HG03457 (cell line): ENCODE results near the gene ELMO1.

Source experiments
- ATAC-seq: cut with Tn5 transposase; IDR thresholded peaks from one replicate; pipeline ENCODE4 v1.9.1; 2021; ENCODE audit warnings: moderate number of reproducible peaks; ENCODE audit not compliant: unreplicated experiment

The ELMO1 gene

GRCh38 chr7:37320140-37320847, 128.4 kb downstream of the ELMO1 start:
- ATAC-seq = no peak

DNA sequence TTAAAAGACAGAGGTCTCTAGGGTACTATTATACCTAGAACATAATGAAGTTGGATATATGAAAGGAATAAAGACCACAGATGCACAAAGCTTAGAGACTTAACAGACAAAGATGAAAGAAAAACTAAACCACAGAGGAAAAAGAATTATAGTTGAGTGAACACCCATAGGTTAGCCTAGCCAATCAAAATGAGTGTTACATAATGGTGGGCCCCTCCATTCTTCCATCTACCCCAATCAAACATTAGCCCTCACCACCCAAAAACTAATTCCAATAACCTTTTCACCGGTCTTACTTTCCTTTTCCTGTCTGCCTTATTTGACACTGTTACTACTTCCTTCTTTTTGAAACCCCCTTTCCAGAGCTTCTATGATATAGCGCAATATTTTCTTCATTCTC, 130.1 kb downstream of the ELMO1 start:
- ATAC-seq = no peak

- ATAC-seq = no peak
Observed at GRCh38 chr7:37315772-37316715, 132.6 kb downstream of the ELMO1 start.

- no peak for ATAC-seq
Observed at GRCh38 chr7:37312608-37313007, 136.1 kb downstream of the ELMO1 start.

- ATAC-seq = no peak
Observed at GRCh38 chr7:37311355-37311754, 137.3 kb downstream of the ELMO1 start.

GRCh38 chr7:37310327-37311080, 138.2 kb downstream of the ELMO1 start:
- no peak for ATAC-seq

DNA sequence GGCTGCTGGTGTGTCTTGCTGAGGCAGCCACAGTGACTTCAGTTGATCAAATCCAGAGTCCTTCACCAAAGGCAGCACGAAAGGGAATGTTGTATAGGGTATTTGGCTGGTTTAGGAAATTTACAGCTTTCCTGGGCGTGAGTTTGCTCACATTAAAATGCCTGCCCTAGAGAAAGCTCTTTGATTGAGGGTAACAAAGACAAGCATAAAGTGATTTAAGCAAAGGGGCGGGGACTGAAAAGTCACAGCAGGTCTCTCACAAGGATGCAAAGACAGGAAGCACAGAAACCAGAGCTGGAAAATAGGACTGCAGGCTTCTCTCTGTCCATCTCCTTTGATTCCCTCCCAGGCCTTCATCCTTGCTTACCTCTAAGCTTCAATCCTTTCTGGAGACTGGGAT, 139.2 kb downstream of the ELMO1 start:
- ATAC-seq = no peak

GRCh38 chr7:37304921-37305320, 143.7 kb downstream of the ELMO1 start:
- no peak for ATAC-seq

DNA sequence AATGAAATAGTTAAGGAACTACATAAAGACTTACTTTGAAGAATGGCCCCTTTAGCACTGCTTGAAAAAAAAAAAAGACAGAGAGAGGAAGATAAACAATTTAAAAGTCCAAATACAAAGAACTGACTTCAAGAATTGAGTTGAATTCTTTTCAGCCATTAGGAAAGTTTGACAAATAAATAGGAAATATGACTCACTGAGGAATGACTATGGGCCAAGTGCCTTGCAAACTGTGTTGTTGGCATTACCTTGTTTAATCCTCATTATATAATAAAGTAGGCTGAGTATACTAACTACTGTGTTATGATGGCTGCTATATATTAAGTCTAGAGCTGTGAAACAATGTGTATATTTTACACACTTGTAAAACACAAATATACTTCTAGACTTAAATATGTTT, 151.1 kb downstream of the ELMO1 start:
- ATAC-seq = no peak

DNA sequence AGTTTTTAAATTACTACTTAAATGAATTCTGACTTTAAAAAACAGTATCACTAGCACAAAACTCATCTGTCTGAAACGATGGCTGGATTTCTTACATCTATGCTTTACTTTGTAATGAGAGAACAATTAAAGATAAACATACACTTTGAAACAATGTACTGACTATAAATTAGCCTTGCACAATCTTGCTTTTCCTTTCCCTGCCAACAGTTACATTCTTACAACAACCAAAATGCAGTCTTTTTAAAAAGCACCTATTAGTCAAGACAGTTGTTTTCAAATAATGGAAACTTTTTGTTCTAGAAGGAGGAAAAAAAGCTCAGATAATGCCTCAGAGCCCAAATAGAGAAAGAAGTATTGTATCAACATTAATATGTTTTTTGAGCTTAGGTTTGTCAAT, 153.3 kb downstream of the ELMO1 start:
- no peak for ATAC-seq

GRCh38 chr7:37290731-37291130, 157.9 kb downstream of the ELMO1 start:
- ATAC-seq = no peak

GRCh38 chr7:37289781-37290180, 158.9 kb downstream of the ELMO1 start:
- no peak for ATAC-seq

DNA sequence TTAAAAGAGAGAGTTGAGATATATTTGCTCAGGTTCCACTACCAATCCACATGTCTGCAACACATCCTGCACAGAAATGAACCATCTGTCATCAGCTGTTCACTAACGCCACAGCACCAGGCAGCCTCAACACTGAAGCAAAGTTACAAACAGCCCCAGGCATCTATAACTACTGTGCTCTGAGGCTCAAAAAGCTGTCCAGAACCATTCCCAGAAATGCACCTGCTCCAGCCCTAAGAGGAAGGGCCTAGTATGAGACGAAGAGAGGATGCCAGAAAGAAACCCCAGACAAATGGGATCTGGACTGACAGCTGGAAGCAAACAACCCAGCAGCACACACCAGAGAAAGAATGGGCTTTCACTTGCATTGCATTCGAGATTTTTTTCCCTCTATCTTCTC, 159.3 kb downstream of the ELMO1 start:
- ATAC-seq = no peak

DNA sequence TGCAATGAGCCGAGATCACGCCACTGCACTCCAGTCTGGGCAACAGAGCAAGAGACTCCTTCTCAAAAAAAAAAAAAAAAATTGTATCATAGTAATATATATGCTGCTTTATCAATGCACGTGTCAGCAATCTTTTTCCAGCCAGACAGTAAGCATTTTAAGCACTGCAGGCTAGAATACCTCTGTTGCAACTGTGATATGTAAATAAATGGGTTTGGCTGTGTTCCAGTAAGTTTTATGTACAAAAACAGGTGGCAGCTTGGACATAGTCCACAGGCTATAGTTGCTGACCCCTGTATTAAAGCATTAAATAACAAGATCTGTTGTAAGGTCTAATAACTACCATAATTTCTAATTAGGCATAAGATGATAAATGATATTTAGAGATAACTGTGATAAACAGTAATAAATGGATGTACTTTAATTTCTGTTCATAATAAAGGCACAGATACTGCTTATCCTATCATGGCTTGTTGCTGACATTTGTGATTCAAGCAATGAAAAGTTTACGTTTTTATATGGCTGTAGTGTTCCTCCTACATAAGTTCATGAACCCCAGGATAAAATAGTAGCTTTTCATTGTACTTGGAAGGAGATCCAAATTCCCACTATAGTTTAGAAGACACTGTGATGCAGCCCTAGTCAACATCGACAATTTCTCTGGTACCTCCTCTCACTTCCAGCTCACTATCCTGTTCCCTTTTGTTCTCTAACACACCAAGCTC, 161.4 kb downstream of the ELMO1 start:
- ATAC-seq = no peak

- no peak for ATAC-seq
Observed at GRCh38 chr7:37286454-37286832, 162.2 kb downstream of the ELMO1 start.

GRCh38 chr7:37285706-37286453, 162.8 kb downstream of the ELMO1 start:
- ATAC-seq = no peak

- ATAC-seq = no peak
Observed at GRCh38 chr7:37284805-37285231, 163.8 kb downstream of the ELMO1 start.

DNA sequence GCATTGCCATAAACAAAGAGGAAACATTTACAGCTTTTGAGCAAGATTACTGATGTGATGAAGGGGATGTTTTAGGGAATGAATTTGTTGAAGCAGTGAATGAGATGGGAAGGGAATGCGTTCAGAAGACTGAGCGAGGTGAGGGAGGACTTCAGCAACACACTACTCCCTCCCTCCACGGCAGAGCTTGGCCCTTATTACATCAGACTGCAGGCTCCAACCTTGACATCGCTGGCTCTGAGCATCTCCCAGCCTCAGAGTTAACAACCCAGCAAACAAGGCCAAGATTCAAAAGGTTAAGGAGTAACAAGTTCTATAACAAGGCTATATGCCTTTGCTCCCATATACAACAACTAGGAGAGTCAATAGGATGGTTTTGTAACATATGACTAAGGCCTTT, 164.4 kb downstream of the ELMO1 start:
- no peak for ATAC-seq

GRCh38 chr7:37283716-37284115, 164.9 kb downstream of the ELMO1 start:
- no peak for ATAC-seq

- no peak for ATAC-seq
Observed at GRCh38 chr7:37282927-37283326, 165.7 kb downstream of the ELMO1 start.
